ENCODE results near the gene MED12. TPM values are rescaled to one million over a fixed set of nuclear protein-coding genes. Genes with fewer than 3 reads are reported as not detected.

The MED12 gene
- total and polyA plus RNA-seq, 2 of the 8 experiments (the other 6 are each of a cell fraction or from before 2014, with no cell fraction given), result 19.4 to 48.9 TPM

DNA sequence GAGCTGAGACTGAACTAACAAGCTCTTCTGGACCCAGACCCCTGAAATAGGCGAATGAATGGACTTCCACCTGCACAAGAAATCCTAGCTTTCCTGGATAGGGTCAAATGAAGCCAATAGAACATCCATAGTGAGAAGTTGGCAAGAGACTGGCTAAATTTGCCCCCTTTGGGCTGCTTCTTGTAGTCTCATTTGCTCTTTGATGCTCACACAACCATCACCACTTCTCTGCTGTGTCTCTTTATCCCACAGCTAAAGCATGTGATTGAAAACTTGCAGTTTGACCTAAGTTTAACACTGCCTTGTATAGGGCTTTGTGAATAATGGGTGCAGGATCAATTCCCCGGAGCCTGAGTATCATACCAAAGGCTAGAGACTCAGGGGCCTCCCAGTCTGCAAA is 64.5 kb downstream of the MED12 start:
- Histone ChIP-seq H3K27ac (ENCODE audit: low read depth, low read length) (peak overlapping the region; percentile 87), H3K36me3 (ENCODE audit: control insufficient read depth in 2 of 4, insufficient read depth in 4 of 4, low read length in 3 of 4) (no peaks in the 10 kb centered on the region), H4K20me1 (replicated peaks in 1 of 2; ENCODE audit: control insufficient read depth in 1 of 2, insufficient read depth in 2 of 2, low read length in 2 of 2) (no peaks in the 10 kb centered on the region), H3K4me3 (ENCODE audit: extremely low read depth in 1 of 4, insufficient read depth in 2 of 4, low read depth in 3 of 4, low read length in 4 of 4) (peak overlapping the region in 3 of 4 experiments; percentile 5 to 53 (median 14); a peak in 4 of 8 replicates), H3K4me2 (ENCODE audit: insufficient read depth in 1 of 2, low read depth in 2 of 2, low read length in 2 of 2) (peak overlapping the region; percentile 61 to 72), H3K4ac (replicated peaks; ENCODE audit: insufficient read length, low read depth, low read length) (peak overlapping the region; percentile 14), H3K9me3 (ENCODE audit: insufficient read depth in 2 of 2, low read depth in 1 of 2, low read length in 1 of 2) (no peaks in the 10 kb centered on the region), H2AK5ac (ENCODE audit: low read depth, low read length) (no peak overlapping the region), H2BK15ac (ENCODE audit: low read length) (no peak overlapping the region), H2BK5ac (ENCODE audit: low read depth, low read length) (peak overlapping the region; percentile 38; the same call in 1 of the 2 replicates), H3K27me3 (replicated peaks in 1 of 4; ENCODE audit: control insufficient read depth in 3 of 4, extremely low read depth in 1 of 4, insufficient read depth in 3 of 4, low read length in 3 of 4) (no peaks in the 10 kb centered on the region), H3K23ac (ENCODE audit: insufficient read length) (no peak overlapping the region), H2AFZ (ENCODE audit: low read length) (no peak overlapping the region), H2BK12ac (ENCODE audit: low read depth, low read length) (peak overlapping the region; percentile 46; the same call in 1 of the 2 replicates), H3K4me1 (replicated peaks in 1 of 4; ENCODE audit: control insufficient read depth in 3 of 4, insufficient read depth in 4 of 4, low read length in 3 of 4) (peaks cover 3 to 7% (median 5%) of the 10 kb centered on the region in 4 experiments; a peak in 4 of 7 replicates), H4K8ac (ENCODE audit: extremely low read depth, insufficient read depth, low read length) (no peak overlapping the region), H3K23me2 (ENCODE audit: low read depth, low read length) (no peaks in the 10 kb centered on the region), H2BK20ac (ENCODE audit: low read length) (peak overlapping the region; percentile 61; the same call in 1 of the 2 replicates), H4K5ac (ENCODE audit: insufficient read length, low read depth, low read length) (no peak overlapping the region), H3K9ac (replicated peaks in 1 of 4; ENCODE audit: extremely low read depth in 1 of 4, low read depth in 3 of 4, low read length in 3 of 4) (peak overlapping the region in 2 of 4 experiments; percentile 38 to 44; a peak in 3 of 7 replicates), H4K91ac (replicated peaks; ENCODE audit: insufficient read length, low read length) (peak overlapping the region; percentile 91), H3K79me2 (ENCODE audit: control insufficient read depth in 1 of 2, insufficient read depth in 2 of 2, low read length in 2 of 2) (no peaks in the 10 kb centered on the region), H3K14ac (ENCODE audit: insufficient read length) (no peak overlapping the region), H3K18ac (ENCODE audit: extremely low read depth, low read length) (peak overlapping the region; percentile 60; the same call in 1 of the 2 replicates), H3K79me1 (ENCODE audit: low read depth, low read length) (no peaks in the 10 kb centered on the region), H2BK120ac (replicated peaks; ENCODE audit: low read depth, low read length) (peak overlapping the region; percentile 62), H3K56ac (replicated peaks; ENCODE audit: insufficient read length, low read depth, low read length) (no peak overlapping the region)
- POLR2A ChIA-PET (ENCODE audit: partially characterized antibody), result interaction anchor here (0.6 to 3.0 kb wide), 22 partner anchors 9 to 253 kb away, joined by 3 to 13 read pairs (median 5); partner anchors contain the start of genes IL2RG, MED12, NLGN3 and NONO
- FAIRE-seq (no peak), DNase-seq (ENCODE audit: low read depth in 1 of 2, low spot score in 2 of 2) (no peak)
- TF ChIP-seq TAF1 (IDR thresholded peaks at IDR 0.05; ENCODE audit: low read depth, low read length), result no peak
- TF ChIP-seq, protein P1, sequence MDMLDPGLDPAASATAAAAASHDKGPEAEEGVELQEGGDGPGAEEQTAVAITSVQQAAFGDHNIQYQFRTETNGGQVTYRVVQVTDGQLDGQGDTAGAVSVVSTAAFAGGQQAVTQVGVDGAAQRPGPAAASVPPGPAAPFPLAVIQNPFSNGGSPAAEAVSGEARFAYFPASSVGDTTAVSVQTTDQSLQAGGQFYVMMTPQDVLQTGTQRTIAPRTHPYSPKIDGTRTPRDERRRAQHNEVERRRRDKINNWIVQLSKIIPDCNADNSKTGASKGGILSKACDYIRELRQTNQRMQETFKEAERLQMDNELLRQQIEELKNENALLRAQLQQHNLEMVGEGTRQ (IDR thresholded peaks at IDR 0.05; ENCODE audit: low read length), result no peak
- no peak for TF ChIP-seq CTBP2 (IDR thresholded peaks at IDR 0.05; ENCODE audit: borderline replicate concordance, insufficient read depth, insufficient read length, low read length)
- TF ChIP-seq HDAC6 (IDR thresholded peaks at IDR 0.05; ENCODE audit: low read depth, low read length), result no peak
- TF ChIP-seq SP1 (IDR thresholded peaks at IDR 0.05; ENCODE audit: low read depth, low read length), result no peak
- TF ChIP-seq CHD2 (IDR thresholded peaks at IDR 0.05; ENCODE audit: low read length), result no peak
- no peak for TF ChIP-seq SP2 (IDR thresholded peaks at IDR 0.05; ENCODE audit: low read length)
- no peak for TF ChIP-seq POLR2A (IDR thresholded peaks at IDR 0.05; ENCODE audit: control extremely low read depth in 1 of 2, low read depth in 2 of 2, low read length in 2 of 2)
- CTCF ChIA-PET (ENCODE audit: partially characterized antibody), result interaction anchor here (1.1 to 1.5 kb wide), 3 partner anchors 9 to 57 kb away, joined by 3 to 4 read pairs (median 3); no protein-coding TSS in a partner anchor
- 35% methylated on average over 2 of the region's 2 CpGs; no CpG with 5 or more reads in 1 of the 2 experiments for WGBS, 2 experiments (ENCODE audit: extremely low coverage in 1 of 2, insufficient coverage in 1 of 2, insufficient read length in 1 of 2, insufficient replicate concordance in 2 of 2, low coverage in 1 of 2, low lambda C conversion rate in 2 of 2, missing lambda C conversion rate in 1 of 2)

Measured in H1 (cell line).